Measurements from ENCODE around the gene PPP1CA.

GRCh38 chr11:67411785-67412152, 10.1 kb upstream of the PPP1CA start:
- TF ChIP-seq POLR2AphosphoS5 (IDR thresholded peaks at IDR 0.05; ENCODE audit: low read depth, low read length): no peak
- TF ChIP-seq CTCF (IDR thresholded peaks at IDR 0.05 in 2 of 3, conservative IDR thresholded peaks at IDR 0.05 in 1 of 3; ENCODE audit: borderline replicate concordance in 1 of 3, insufficient read depth in 1 of 3, low read depth in 2 of 3, low read length in 2 of 3): no peak
- no peak for TF ChIP-seq FOSL1 (IDR thresholded peaks at IDR 0.05; ENCODE audit: low read depth)
- TF ChIP-seq SIN3A (IDR thresholded peaks at IDR 0.05; ENCODE audit: low read depth): no peak
- TF ChIP-seq POLR2A (IDR thresholded peaks at IDR 0.05; ENCODE audit: borderline replicate concordance, extremely low read depth, insufficient read depth, insufficient read length): no peak
- no peak for TF ChIP-seq ZFX (IDR thresholded peaks at IDR 0.05)
- TF ChIP-seq, protein P1, sequence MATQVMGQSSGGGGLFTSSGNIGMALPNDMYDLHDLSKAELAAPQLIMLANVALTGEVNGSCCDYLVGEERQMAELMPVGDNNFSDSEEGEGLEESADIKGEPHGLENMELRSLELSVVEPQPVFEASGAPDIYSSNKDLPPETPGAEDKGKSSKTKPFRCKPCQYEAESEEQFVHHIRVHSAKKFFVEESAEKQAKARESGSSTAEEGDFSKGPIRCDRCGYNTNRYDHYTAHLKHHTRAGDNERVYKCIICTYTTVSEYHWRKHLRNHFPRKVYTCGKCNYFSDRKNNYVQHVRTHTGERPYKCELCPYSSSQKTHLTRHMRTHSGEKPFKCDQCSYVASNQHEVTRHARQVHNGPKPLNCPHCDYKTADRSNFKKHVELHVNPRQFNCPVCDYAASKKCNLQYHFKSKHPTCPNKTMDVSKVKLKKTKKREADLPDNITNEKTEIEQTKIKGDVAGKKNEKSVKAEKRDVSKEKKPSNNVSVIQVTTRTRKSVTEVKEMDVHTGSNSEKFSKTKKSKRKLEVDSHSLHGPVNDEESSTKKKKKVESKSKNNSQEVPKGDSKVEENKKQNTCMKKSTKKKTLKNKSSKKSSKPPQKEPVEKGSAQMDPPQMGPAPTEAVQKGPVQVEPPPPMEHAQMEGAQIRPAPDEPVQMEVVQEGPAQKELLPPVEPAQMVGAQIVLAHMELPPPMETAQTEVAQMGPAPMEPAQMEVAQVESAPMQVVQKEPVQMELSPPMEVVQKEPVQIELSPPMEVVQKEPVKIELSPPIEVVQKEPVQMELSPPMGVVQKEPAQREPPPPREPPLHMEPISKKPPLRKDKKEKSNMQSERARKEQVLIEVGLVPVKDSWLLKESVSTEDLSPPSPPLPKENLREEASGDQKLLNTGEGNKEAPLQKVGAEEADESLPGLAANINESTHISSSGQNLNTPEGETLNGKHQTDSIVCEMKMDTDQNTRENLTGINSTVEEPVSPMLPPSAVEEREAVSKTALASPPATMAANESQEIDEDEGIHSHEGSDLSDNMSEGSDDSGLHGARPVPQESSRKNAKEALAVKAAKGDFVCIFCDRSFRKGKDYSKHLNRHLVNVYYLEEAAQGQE (IDR thresholded peaks at IDR 0.05; ENCODE audit: low read depth): no peak
- TF ChIP-seq EZH2 (IDR thresholded peaks at IDR 0.05): no peak
- no peak for TF ChIP-seq RAD21 (IDR thresholded peaks at IDR 0.05; ENCODE audit: low read depth)
